ENCODE results near the gene PRDM16.

The PRDM16 gene

GRCh38 chr1:3316340-3316943 is 247.4 kb downstream of the PRDM16 start:
- DNase-seq, result peak; percentile 3

- no peak for DNase-seq
Observed at GRCh38 chr1:3317456-3317855, 248.5 kb downstream of the PRDM16 start.

DNA sequence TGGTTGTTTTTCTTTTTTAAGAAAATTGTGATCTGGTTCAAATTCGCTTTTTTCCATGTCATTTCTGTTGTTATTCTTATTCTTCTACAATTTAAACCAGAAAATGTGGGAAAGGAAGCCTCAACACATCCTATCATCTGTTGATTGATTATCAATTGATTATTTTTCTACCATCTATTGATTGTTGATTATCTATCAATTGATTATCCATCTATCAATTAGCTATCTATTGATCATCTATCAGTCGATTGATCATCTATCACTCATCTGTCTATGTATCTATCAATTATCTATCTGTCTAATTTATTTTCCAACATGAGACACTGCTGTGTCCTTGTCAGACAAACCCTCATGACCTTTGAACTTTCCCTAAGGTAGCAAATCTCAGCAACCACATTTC is 249.3 kb downstream of the PRDM16 start:
- DNase-seq, result no peak

DNA sequence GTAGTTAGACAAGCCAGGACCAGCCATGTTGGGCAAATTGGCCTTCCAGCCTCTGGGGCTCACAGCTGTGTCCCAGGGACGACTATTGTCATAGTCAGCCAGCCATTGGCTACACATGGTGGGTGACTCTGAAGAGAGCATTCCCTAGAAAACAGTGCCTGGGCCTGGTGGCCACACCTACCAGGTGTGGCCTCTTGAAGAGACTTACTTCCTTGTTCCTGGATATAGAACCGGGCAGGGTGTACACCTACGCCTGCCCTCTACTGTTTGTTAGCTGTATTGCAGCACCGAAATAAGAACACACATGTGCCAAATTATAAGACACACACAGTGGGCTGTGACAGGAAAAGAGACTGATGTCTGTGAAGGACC is 250.9 kb downstream of the PRDM16 start:
- peak; percentile 35 for DNase-seq

- DNase-seq, result no peak
Observed at GRCh38 chr1:3320246-3321152, 251.5 kb downstream of the PRDM16 start.

DNA sequence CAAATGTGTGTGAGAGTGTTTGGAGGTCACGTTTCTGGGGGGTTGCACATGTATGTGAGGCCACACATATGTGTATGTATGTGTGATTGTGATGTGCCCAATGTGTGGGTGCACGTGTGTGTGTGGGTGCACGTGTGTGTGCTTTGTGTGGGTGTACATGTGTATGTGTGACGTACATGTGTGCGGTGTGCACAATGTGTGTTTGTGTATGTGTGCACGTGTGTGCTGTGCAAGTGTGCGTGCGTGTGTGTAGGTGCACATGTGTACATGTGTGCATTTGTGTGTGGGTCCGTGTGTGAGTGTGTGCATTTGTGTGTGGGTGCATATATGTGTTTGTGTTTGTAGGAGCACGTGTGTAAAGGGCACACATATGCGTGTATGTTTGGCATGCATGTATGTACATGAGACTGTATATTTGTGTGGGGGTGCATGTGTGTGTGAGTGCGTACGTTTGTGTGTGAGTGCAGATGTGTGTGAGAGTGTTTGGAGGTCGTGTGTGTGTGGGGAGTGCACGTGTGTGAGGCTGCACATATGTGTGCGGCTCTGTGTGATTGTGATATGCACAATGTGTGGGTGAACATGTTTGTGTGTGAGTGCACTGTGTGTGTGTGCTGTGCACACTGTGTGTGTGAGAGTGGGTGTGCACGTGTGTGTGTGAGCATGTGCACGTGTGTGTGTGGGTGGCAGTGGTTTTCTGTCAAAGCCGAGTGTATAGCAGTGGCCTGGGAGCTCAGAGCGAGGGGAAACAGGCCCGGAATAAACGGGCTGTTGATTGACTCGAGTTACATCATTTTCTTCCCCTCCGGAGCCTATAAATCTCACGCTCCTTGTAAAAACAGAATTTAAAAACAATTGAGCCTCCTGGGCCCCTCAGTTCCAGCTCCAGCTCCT is 252.8 kb downstream of the PRDM16 start:
- no peak for DNase-seq

DNA sequence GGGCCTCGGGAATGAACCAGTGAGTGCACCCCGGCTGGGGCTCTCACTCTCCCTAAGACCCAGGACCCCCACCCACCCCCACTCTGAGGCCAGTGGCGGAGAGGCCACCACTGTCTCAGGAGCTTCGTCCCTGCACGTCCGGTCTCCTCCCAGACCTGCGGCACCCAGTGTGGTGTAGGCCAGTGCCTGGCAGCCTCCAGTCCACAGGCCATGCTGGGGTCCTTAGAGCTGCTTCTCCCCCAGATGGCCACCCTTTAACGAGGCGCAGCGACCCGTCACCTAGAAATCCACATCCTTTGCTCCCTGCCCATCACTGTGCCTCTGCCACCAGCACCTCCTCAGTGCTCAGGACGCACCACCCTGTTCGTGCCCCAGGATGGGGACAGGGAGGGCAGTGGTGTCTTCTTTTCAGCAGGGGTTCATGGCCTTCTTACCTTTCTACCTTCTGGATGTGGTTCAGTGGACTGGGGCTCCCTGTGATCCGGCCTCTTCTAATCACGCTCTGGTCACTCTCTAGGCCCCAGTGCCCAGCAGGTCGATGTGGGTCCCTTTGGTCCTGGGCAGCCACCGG is 253.5 kb downstream of the PRDM16 start:
- DNase-seq, result no peak

DNA sequence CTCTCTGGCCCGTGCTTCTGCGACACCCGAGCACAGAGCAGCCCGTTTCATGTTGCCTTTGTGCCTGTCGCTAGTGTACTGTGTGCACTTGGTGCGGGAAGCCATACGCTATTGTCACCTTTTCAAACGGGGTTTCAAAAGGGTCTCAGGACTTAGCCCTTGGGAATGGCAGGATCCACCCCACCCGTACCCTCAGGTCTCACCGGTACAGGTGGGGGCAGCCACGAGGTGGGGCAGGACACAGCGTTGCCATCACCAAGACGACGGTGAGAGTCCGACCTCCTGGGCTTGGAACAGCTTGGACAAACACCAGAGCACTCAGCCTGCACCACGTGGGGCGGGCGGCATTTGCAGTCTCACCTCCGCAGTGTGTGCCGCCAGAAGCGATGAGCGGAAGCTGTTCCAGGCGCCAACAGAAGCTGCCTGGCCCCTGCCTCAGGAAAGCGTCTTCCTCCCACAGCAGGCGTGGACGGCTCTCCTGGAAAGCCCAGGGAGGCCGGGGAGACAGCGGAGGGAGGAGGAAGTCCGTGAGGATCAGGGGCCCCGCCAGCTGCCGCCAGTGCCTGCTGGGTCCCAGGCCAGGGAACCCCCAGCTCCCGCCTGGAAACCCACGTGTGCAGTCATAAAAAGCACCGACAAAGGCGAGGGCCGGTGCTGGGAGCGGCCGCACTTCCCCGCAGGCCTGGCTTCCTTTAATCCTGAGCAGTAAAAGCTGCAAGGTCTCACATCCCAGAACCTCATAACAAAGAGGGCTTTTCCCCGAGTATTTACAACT is 254.2 kb downstream of the PRDM16 start:
- DNase-seq, result no peak

GRCh38 chr1:3323796-3324703 is 255.0 kb downstream of the PRDM16 start:
- no peak for DNase-seq

DNA sequence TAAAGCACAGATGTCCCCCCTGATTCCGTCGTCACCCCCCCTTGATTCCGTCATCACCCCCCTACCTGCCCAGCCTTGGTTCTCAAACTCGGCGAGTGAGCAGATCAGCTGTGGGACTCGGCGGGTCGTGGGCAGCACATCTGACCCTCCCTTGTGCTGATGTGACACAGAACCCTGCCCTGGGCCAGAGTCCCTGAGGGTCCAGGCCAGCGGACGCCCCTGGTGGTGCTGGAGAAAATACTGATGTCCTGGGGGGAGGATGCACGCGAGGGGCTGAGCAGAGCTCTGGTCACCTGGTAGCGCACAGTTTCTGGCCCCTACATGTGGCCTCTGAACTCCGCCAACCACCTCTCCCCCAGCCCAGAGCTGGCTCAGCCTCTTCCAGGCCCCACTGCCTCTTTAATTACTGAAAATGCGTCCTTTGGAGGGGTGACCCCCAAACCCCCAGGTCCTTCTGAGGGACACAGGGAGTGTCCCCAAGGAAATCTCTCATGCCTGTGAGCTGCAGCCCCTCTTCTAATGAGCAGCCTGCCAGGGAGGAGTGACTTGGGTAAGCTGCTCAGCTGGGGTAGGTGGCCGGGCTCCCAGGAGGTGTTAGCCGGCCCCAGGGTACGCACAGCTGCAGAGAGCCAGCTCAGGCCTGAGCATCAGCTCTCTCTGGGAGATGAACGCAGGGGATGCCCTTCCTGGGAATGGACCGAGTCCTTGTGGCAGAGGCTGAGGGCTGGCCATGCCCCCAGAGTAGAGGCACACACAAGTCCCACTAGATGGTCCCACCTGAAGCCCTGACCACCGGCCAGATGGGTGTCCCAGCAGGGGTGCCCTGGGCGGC is 255.9 kb downstream of the PRDM16 start:
- DNase-seq, result no peak

DNA sequence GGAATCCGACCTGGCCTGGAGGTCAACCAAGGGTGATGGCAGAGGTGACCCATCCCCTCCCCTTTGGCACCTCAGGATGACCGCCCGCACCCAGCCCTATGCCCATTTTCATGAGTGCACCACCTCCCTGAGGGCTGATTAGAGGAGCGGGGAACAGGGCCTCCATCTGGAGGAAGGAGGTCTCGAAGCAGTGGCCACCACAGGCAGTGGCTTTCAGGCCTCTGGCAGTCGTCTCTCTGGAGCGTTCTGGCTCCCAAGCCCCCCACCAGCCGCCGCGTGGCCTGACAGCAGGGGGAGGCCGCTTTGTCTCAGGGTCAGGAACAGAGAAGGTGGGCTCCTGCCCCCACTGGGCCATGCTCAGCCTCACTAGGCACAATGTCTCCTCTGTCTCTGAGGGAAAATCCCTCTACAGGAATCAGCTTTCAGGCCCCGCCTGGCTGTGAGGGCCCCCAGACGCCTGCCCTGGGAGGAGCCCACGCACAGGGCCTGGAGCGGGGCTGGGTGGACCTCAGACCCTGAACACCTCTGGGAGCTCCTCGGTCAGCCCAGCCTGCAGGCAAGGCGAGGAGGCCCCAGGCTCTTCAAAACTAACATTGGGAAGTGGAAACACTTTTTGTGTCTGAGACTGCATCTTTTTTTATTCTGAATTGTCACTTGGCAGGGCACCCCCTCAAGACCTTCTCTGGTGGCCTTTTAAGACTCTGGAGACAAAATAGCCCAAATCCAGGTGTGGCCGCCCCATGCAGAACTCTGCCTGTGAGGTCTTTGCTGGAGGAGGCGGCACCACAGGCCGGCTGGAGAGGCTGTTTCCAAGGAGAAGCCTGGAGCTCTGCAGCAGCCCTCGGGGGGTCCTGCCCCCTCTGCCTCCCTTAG is 257.7 kb downstream of the PRDM16 start:
- DNase-seq, result no peak

DNA sequence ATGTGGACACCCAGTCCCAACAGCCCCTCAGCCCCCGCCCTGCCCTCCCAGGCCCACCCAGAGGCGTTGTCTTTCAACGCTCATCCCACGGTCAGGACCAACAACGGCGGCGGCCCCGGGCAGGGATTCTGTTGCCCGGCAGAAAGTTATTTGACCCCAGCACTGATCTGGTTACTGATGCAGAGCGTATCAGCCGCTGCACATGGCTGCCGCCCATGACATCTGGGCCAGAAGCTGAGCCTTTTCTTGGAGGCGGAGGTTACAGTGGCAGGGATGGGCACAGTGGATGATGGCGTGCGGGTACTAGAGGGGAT is 258.3 kb downstream of the PRDM16 start:
- no peak for DNase-seq

DNA sequence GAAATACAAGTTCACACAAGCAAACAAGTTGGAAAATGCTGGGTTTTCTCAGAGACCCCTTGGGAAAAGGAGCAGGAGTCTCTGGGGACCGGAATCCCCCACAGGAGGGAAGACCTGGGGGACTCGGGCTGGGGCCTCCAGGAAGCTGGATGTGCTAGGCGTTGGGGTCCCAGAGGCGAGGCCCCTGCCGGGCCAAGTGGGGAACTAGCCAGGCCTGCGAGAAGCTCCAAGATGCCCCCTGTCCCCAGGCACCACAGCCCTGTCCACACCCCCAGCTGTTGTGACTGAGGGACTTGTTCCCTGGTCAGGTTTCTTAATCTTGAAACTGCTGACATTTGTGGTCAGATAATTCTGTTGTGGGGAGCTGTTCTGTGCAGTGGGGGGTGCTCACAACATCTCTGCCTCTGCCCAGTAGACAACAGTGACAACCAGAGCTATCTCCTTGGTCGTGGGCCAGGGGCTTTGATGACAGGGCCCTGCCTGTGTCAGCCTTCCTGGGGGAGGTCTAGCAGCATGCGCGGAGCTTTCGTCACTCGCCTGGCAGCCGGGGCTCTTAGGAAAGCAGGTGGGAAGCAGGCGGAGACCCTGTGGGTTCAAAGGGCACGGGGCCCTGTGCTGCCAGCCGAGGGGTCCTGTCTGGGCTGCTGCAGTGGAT is 259.1 kb downstream of the PRDM16 start:
- no peak for DNase-seq

- no peak for DNase-seq
Observed at GRCh38 chr1:3329640-3330281, 260.8 kb downstream of the PRDM16 start.

DNA sequence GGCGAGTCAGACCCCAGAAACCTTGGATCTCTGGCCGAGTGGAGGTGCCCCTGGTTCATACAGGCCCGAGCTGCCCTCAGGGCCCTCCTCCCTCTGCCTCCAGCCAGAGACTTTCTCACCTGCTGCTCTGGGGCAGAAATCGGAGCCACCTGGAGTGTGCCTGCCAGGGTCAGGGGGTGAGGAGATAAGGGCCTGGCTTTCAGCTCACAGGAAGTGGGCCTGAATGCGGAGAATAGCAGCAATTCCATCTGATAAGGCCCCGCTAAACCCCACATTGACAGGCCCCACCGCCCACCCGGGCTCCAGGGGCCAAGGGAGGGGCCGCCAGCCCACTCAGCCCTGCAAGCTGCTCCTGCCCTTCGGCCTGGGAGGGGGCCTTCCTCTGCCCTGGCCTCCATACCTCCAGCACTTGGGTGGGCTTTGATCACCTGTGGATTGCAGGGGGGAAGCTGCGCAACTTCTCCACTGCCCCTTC is 261.8 kb downstream of the PRDM16 start:
- DNase-seq, result no peak

GRCh38 chr1:3331564-3331963 is 262.6 kb downstream of the PRDM16 start:
- no peak for DNase-seq

GRCh38 chr1:3332043-3332442 is 263.0 kb downstream of the PRDM16 start:
- DNase-seq, result no peak

GRCh38 chr1:3332662-3333061 is 263.7 kb downstream of the PRDM16 start:
- DNase-seq, result no peak

Data from CD4-positive, alpha-beta T cell treated with Interleukin-12 subunit alpha and Interleukin-12 subunit beta, for 1 hour (primary cell).